ENCODE results near the gene SCGN. TPM values are rescaled to one million over a fixed set of nuclear protein-coding genes. Genes with fewer than 3 reads are reported as not detected.

SCGN gene
- total and polyA plus RNA-seq, 2 of the 13 experiments (the other 11 are each of a cell fraction or from before 2014, with no cell fraction given): 2.9 to 29.0 TPM

GRCh38 chr6:25623065-25623464 is 28.9 kb upstream of the SCGN start (continued):
- TF ChIP-seq THAP8 (CRISPR knock-in tag; IDR thresholded peaks at IDR 0.05; ENCODE audit: borderline replicate concordance) (no peak), THAP7 (CRISPR knock-in tag; IDR thresholded peaks at IDR 0.05) (no peak), PRMT3 (CRISPR knock-in tag; IDR thresholded peaks at IDR 0.05; ENCODE audit: borderline replicate concordance, low read depth) (no peak), RFXANK (CRISPR knock-in tag; IDR thresholded peaks at IDR 0.05) (no peak), ZNF788 (CRISPR knock-in tag; IDR thresholded peaks at IDR 0.05; ENCODE audit: borderline replicate concordance) (no peak), AGO2 (optimal IDR thresholded peaks at IDR 0.05; ENCODE audit: low read depth, low read length) (no peak), MXD3 (CRISPR knock-in tag; IDR thresholded peaks at IDR 0.05) (no peak), ZNF256 (CRISPR knock-in tag; conservative IDR thresholded peaks at IDR 0.05) (no peak), HNRNPH1 (optimal IDR thresholded peaks at IDR 0.05; ENCODE audit: low read depth, low read length) (no peak), HNF1A (IDR thresholded peaks at IDR 0.05; ENCODE audit: low read depth) (no peak), HNF1A (CRISPR knock-in tag; IDR thresholded peaks at IDR 0.05; ENCODE audit: borderline replicate concordance) (no peak)
